Stimulated activated CD8-positive, alpha-beta memory T cell treated with anti-CD3 and anti-CD28 coated beads, Interleukin-12 subunit alpha, Interleukin-12 subunit beta, amount 100 ng/mL, for 24 hours (primary cell): ENCODE results near the gene TCF12.

Source experiments
- DNase-seq: peaks from one replicate; pipeline ENCODE4 v3.0.0-alpha.2; 2020; ENCODE audit errors: extremely low read depth

The TCF12 gene

DNA sequence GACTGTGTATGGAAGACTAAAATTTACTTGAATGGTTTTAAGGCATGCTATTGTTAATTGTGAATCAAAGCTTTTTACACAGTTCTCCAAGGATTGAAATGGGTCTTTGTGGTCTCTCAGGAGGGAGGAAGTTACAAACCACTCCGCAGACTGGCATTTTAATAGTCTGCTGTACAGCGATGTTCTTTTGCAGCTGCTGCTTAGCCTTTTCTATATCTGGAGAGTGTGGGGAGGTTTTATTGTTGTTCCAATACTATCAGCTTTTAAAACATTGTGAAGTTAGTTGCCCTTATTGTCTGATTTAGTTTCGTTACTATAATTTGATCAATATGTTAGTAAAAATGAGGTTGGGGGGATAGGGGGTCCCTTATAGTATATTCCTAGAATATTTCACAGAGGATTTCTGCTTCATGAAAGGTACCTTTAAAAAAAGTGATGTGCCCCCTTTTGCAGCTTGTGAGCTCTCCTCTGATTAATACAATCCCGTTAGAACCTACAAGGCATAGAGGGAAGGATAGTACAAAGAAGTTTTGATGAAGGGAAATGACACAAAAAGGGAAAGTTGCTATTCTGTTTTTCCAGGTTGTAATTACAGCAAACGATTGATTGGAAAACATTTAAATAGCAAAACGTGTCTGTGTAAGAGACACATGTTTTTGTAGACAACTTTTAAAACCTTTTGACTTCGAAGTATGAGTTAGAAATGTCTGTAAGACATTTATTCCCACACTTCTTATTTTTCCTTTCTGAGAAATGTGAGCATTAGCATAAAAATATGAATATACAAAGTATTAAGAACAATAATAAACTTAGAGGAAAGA is 299.5 kb downstream of the TCF12 start:
- DNase-seq, result no peak

DNA sequence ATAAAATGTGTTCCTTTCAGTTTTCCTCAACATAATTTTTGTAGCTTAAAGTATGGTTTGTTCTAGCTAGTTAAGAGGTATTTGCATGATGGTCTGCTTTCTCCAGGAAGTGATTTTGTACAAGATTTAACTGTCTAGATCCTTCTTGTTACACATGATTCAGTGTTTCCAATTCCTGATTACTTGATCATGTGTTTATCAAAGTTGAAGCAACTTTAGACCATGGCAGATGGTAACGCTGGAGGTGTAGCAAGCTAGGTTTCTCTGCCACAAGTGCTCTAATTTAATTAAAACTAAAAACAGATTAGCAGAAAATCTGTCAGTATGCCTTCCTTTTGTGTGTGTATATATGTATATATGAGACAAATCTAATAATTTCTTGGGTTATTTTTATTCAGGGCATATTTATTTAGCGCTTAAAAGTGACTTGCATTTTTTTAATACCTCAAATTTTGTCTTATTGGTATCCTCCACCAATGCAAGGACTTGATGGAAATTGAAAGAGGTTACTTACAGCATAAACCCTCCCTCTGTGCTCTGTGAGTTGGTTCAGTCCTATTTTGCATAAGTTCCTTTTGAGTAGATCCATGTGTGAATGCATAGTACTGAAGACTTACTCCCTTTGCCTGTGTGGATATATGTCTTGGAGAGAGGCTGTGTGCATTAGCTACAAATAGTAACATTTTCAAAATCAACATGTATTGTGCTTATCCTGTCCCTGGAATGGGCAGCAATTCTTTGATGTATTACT is 300.6 kb downstream of the TCF12 start:
- DNase-seq, result no peak

DNA sequence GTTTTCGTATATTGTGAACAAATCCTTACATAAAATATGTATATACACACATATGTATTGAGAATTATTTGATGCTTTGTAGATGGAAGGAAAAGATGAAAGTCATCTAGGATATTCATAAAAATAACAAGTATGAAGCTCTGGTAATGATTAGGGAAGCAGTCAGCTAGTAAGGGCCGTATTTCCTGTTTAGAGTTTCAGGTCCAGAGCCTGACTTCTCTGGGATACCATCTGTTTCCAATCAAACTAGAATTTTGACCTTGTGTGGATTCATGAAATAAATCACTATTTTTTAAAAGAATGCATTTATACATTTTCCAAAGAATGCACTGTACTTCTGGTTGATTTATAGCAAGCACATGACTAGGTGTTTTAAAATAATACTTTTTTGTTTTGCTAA is 301.8 kb downstream of the TCF12 start:
- DNase-seq, result no peak

DNA sequence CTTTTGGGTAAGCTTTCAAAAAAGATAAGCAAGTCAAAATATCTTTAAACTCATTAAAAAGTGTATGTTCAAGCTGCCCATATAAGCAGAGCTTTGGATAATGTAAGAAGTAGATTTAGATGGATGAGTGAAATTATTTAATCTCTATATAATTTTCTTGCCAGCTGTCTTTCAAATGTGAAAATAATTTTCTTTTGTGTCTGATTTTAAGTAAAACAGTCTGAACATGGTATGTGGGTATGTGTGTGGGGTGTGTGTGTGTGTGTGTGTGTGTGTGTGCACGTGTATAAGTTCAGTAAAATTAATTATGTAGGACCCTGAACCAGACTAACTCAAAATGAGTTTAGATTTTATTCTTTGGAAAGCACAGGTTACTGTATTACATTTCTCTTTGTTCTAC is 302.7 kb downstream of the TCF12 start:
- no peak for DNase-seq

GRCh38 chr15:57223345-57223744 is 304.9 kb downstream of the TCF12 start:
- DNase-seq, result no peak

DNA sequence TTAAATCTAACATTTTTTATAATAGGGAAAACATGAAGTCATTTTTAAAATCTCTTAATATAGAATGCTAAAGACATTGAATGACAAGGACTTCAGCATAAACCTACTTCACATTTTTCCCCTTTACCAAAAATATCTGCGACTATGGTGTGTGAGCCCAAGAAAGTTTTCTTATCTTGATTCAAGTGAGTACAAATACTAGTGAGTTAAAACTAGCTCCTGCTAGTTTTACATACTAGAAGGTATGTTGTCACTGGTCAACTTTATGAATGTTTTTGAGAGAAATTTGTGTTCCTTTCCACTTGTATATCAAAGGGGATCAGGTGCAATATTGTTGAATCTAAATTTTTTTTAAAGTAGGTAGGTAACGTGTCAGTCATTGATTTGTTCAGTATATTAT is 305.4 kb downstream of the TCF12 start:
- no peak for DNase-seq

- no peak for DNase-seq
Observed at GRCh38 chr15:57224664-57225063, 306.2 kb downstream of the TCF12 start.

DNA sequence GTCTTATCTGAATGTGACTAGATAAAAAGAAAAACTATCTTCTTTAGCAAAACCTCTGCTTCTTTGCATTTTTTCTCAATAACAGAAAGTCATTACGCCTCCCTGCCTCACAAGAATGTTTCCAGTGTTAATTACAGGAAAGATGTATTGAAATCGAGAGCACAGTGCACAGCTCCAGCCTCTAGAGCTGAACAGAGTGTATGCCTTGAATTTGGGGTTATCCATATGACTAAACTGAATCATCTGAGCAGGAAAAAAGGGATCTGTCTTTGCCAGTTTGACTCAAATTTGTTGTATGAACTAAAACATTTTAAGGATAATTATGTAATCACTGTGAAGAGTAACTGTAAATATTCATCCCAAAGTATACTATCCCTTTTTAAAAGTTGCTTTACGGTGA is 308.7 kb downstream of the TCF12 start:
- no peak for DNase-seq

GRCh38 chr15:57227899-57228298 is 309.5 kb downstream of the TCF12 start:
- DNase-seq, result no peak

DNA sequence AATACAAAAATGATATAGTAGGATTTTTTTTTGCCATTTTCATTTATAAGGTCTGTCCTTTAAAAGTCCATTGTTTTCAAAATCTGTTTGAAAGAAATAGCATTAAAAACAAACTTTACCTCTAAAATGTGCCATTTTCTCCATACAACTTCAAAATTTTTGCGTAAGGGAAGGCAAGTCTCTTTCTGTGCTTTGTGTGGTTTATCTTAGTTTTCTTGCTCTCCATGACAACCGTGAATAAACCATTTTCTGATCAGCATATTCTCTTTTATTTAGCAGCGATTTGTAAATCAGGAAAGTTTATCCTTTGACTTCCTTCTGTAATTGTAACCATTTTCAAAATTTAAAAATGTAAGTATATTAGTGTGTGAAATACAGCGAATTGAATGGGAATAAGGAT is 310.0 kb downstream of the TCF12 start:
- DNase-seq, result no peak

DNA sequence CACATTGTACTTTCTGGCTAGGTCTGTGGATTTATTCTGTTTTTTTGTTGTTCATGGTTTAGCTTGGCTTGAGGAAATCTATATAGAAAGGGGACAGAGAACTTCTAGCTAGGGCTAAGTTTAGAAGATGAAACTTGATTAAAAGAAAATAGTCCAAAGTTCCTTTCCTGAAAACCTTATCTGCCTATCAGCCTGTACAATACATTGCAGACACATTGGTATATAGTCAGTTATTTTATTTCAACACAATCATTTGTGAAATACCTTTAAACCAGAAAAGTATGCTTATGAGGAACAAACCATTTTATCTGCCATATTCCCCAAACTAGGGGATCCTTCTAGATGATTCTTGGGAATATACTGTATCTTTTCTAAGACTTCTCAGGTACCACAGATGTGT is 310.6 kb downstream of the TCF12 start:
- DNase-seq, result no peak

- DNase-seq, result no peak
Observed at GRCh38 chr15:57231559-57231958, 313.1 kb downstream of the TCF12 start.

DNA sequence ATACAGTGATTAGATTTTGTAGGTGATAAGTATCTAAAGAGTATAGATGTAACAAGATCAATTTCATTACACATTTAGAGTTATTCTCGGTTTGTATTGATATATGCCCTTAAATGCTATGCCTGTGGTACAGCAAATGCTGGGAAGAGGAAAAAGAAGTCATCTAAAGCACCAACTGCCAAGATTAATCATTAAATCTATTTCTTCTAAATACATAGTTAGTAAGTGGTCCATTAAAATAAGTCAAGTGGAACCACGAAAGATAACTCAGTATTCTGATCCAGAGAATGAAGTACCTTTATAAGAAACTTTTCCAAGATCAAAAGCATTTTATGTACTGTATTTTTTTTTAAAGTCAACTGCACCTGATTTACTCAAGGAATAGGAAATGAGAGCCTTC is 315.7 kb downstream of the TCF12 start:
- no peak for DNase-seq

- DNase-seq, result no peak
Observed at GRCh38 chr15:57235186-57235585, 316.7 kb downstream of the TCF12 start.

DNA sequence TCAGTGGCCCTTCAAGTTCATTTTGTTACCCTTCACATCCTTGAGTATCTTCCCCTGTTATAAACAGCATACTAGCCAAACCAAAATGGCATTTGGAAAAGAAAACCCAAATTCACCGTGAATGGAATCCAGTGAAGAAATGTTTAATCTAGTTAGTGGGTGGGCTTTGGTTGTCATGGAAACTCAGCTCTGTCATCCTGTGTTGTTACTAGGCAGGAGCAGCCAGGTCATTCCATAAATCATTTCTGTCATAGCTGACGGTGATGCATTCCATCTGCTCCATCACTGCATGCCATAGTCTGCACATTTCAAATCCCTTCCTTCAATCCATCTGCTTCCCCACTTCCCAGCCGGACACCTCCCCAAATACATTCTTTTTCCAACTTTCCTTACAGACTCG is 317.4 kb downstream of the TCF12 start:
- no peak for DNase-seq

- no peak for DNase-seq
Observed at GRCh38 chr15:57236561-57237300, 318.3 kb downstream of the TCF12 start.

DNA sequence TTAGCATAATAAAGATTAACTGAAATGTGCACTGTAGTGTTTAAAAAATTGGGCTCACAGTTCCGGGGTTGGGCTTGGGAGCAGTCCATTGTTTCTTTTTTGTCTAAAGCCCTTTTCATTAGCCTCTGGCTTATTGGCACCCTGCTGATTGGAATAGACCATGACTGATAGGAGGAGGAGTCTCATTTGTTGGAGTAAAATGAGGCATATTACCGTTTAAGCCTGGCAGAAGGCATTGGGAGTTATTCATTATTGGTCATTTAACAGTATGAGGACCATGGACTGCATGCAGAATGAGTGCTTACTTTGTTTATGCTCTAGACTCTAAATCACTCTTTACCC is 318.8 kb downstream of the TCF12 start:
- DNase-seq, result no peak

DNA sequence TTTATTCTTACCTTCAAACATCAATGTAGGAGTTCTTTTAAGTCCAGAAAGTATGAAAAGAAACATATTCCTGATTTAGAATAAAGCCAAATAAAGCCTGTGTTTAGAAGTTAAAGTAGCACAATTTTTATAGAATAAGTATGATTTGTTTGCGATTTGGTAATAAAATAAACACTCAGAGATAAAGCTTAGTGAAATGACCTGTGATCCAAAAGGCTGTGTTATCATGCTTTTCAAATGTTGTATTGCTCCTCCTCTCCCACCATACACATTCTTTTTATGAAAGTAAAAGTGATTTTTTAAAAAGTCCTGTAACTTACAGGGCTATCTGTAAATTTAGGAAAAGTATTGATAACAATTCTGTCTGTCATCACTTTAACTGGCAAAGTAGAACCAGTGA is 319.2 kb downstream of the TCF12 start:
- no peak for DNase-seq

- no peak for DNase-seq
Observed at GRCh38 chr15:57245130-57245529, 326.7 kb downstream of the TCF12 start.

- DNase-seq, result no peak
Observed at GRCh38 chr15:57245714-57246113, 327.3 kb downstream of the TCF12 start.

DNA sequence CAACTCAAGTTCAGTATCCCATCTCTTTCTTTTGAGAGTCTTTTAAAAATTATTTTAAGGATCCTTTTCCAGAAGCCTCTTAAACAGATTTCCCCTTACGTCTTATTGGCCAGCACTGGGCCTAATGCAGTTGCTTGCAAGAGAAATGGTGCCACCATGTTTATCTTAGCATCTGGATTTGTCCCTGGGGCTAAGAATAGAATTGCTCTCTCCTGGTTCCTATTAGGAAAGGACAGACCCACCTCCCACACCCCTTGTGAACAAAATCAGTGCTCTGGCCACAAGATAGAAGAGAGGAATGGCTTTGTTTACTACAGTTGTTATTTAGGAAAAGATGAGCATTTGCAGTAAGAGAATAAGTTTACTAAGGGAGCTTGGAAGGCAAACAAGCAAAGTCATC is 329.6 kb downstream of the TCF12 start:
- DNase-seq, result no peak

DNA sequence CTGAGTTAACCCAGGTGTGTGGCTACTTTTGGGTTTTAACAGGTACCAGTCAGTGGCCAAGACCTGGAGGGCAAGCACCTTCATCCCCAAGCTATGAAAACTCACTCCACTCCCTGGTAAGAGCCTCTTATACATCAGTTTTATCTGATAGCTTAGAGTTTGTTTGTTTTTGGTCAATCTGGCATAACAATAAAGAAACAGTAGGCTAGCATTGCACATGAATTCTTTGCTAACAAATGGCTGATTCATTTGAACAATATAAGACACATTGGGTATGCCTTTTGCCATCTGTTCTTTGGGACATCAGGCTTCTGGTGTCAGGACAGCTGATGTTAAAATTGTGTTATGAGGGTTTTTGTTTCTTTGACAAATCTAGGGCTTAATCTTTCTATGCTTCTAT is 332.9 kb downstream of the TCF12 start:
- no peak for DNase-seq

DNA sequence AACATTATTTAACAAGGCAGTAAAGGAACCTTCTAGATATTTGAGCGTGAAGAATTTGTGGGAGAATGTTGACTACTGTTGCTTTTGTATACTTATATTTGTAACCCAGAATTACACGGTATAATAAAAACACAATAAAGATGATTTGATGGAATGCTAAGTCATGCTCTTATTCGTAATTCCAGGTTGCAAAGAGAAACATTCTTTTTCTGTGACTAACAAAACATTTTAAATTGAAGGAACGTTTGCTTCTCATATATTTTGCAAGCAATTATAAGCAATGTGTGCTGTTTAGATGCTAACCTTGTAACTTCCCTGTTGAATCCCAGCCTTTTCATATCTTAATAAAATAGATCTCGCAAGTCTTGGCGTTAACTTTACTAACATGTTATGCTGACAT is 333.5 kb downstream of the TCF12 start:
- DNase-seq, result no peak
